Esophagus muscularis mucosa (tissue), 3 donors: ENCODE measurements around the gene SLC9C1.
A peak's percentile ranks its signal among the peaks of the same experiment; 100 is the strongest.

Experiments used
- POLR2A ChIP-seq: fragments of 450-650 bp; IDR thresholded peaks from one replicate; pipeline ENCODE4 v1.6.1; 2017; ENCODE audit warnings: antibody characterized with exemption, moderate library complexity, mild to moderate bottlenecking, low read depth
- POLR2AphosphoS5 ChIP-seq, 2 donors: sonication (generic); formaldehyde crosslinking; IDR thresholded peaks; one replicate each; pipeline ENCODE4 v1.6.1; 2017; ENCODE audit warnings: antibody characterized with exemption in 2 of 2
- TF ChIP-seq, protein P1 (sequence below), 3 experiments: fragments of 200-600 bp in 2 of 3; fragments of 450-650 bp in 1 of 3; sonication (generic) in 2 of 3; IDR thresholded peaks; one replicate each; pipeline ENCODE4 v1.5.1; 2017 to 2019; ENCODE audit warnings: antibody characterized with exemption in 3 of 3, mild to moderate bottlenecking in 2 of 3, moderate library complexity in 1 of 3

DNA sequence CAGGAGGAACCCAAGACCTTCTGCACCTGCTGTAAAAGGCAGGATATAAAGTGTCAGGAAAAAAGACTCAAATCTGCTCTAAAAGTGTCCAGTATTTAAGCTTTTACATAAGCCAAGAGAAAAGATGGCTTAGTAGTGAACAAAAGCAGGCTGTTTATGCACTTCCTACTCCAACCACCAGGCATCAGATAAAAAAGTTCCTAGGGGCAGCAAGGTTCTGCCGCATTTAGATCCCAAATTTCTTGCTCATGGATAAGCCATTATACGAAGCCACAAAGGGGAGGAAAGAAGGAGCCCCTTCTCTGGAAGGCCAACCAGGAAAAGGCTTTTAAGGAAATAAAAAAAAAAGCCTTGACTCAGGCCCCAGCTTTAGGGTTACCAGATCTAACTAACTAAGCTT lies 10.6 kb upstream of the SLC9C1 start:
- TF ChIP-seq, protein P1, sequence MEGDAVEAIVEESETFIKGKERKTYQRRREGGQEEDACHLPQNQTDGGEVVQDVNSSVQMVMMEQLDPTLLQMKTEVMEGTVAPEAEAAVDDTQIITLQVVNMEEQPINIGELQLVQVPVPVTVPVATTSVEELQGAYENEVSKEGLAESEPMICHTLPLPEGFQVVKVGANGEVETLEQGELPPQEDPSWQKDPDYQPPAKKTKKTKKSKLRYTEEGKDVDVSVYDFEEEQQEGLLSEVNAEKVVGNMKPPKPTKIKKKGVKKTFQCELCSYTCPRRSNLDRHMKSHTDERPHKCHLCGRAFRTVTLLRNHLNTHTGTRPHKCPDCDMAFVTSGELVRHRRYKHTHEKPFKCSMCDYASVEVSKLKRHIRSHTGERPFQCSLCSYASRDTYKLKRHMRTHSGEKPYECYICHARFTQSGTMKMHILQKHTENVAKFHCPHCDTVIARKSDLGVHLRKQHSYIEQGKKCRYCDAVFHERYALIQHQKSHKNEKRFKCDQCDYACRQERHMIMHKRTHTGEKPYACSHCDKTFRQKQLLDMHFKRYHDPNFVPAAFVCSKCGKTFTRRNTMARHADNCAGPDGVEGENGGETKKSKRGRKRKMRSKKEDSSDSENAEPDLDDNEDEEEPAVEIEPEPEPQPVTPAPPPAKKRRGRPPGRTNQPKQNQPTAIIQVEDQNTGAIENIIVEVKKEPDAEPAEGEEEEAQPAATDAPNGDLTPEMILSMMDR (IDR thresholded peaks at IDR 0.05): peak in 2 of 3 experiments; percentile 15 to 35
- TF ChIP-seq POLR2A (no peak), POLR2AphosphoS5 (IDR thresholded peaks at IDR 0.05) (no peak)
